GM12872 (cell line): ENCODE data around the gene HHAT.

Experiments
- TF ChIP-seq, protein P1 (sequence below): IDR thresholded peaks from 3 replicates; pipeline ENCODE4 v1.5.1; 2011; ENCODE audit warnings: low read depth, mild to moderate bottlenecking, low read length, moderate library complexity; ENCODE audit not compliant: insufficient read depth

Gene HHAT

DNA sequence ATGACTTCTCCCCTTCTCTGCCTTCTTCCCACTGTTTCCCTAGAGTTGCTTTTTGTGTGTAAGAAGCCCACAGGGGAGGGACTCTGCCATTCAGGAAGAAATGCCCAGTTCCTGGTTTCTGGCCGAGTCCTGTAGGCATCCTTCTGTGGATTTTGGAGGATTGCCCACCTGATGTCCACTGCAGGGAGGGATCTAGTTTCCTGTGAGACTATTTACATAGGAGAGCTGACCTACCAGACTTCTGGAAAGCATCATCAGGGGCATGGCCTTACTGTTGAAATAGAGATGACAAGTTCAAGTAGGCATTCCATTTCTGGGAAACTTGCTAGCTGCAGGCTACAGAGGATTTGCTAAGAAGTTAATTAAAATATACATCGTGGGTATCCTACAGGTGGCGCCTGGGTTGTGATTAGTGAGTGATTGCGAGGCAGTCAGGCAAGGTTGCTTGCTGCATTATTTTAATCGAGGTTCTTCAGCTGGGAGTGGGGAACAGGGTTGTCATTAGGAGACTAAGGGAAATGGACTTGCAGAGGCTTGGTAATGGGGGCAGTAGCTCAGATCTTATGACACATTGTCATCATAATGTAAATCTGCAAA is 148.7 kb downstream of the HHAT start:
- TF ChIP-seq, protein P1, sequence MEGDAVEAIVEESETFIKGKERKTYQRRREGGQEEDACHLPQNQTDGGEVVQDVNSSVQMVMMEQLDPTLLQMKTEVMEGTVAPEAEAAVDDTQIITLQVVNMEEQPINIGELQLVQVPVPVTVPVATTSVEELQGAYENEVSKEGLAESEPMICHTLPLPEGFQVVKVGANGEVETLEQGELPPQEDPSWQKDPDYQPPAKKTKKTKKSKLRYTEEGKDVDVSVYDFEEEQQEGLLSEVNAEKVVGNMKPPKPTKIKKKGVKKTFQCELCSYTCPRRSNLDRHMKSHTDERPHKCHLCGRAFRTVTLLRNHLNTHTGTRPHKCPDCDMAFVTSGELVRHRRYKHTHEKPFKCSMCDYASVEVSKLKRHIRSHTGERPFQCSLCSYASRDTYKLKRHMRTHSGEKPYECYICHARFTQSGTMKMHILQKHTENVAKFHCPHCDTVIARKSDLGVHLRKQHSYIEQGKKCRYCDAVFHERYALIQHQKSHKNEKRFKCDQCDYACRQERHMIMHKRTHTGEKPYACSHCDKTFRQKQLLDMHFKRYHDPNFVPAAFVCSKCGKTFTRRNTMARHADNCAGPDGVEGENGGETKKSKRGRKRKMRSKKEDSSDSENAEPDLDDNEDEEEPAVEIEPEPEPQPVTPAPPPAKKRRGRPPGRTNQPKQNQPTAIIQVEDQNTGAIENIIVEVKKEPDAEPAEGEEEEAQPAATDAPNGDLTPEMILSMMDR: no peak

GRCh38 chr1:210478820-210479219 is 150.1 kb downstream of the HHAT start:
- TF ChIP-seq, protein P1: no peak

DNA sequence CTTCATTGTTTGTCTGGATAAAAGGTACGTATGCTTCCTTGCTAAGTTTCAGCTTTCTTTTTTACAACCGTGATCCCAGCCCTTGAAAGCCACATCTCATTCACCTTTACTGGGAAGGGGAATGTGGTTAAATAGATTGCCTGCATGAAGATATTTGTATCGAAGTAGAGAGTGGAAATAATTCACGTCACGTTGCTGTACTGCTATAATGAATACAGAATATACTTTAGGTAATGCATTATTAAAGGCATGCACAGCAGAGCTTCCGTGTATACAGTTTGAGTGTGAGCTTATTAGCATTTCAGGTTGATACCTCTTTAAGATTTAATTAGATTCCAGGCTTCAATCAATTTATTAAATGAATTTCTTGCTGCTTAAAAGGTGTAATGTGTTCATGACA is 153.8 kb downstream of the HHAT start:
- TF ChIP-seq, protein P1: no peak

DNA sequence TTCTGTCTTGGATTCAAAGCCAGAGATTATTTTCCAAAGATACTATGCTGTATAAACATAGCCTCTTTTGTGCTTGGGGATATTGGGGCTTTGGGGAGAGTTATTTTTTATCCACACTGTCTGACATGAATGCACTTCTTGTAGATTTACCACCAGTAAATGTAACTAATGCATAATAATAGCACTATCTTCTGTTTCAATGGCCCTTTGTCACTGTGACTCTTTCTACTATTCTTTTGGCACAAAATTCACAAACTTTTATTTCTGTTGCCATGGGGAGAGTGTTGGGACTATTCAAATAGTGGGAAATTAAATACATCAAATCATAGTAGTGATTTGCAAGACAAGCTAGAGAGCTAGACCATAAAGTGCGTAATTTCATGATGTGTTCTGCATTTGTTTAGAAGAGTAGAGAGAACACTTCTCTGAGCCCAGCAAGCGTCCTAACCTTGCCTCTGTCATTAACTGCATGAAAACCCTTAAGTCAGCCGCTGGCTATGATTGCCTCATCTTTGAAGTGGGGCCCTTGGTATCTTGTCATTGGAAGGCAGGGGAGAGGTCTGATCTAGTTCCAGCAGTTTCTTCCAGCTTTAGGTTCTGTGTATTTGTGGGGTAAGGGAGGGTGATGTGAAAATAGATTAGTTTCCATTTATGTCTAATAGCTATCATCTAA is 154.4 kb downstream of the HHAT start:
- TF ChIP-seq, protein P1: no peak

DNA sequence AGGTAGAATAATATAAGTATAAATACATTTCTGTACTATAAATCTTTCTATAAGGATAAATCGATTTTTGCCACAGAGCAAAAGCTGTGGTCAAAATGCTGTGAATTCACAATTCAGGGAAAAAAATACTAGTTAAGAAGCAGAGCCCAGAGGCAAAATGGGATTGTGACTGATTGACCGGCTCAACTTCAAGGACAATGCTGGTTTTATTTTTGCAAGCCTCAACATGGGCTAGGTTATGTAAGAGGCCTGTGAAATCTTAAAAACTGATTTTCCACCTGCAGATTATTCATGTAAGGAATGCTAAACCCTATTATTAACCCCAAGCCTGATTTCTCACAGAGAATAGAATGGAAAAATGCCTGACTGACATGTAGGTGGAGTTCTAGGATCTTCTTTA is 155.1 kb downstream of the HHAT start:
- TF ChIP-seq, protein P1: no peak

DNA sequence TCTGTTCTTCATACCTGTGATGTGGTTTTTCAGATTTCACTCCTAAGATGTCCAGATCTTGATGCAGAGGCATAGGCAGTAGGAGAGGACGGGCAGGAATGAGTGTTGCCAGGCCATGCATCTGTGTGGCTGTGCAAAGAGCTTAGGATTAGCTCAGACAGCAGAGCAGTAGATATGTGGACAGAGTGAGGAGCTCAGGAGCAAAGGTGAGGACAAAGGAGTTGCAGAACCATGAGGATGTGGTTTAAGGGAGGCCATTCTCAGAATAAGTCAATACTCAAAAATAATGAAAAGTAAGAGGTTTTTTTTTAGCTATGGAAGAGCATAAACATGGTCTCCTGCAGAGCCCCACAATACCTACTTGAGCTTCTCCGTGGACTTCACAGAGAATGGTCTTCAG is 158.3 kb downstream of the HHAT start:
- TF ChIP-seq, protein P1: no peak

DNA sequence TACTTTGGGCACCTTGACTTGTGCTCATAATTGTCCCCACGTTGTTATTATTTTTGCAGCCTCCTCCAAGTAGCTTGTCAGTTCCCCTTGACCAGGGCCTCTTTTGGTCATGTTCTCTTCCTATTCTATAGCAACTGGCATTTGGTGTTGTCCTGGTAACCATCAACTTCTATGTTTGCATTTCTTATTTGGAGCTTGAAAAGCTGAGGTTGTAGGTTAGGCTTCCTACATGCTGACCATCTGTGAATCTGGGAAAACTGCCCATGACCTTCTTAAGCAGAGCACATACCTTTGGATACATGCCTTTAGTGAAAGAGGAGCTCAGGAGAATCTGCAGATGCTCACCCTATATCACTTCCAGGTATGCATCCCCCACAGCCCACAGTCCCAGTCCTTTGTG is 160.8 kb downstream of the HHAT start:
- TF ChIP-seq, protein P1: no peak
